Erythroblast (primary cell): ENCODE measurements around the gene ETV5.

Source experiments
- GATA1 ChIP-seq: IDR thresholded peaks from 2 replicates; pipeline ENCODE4 v1.6.1; 2011; ENCODE audit warnings: low read depth, mild to moderate bottlenecking, control low read depth, low read length, moderate library complexity
- POLR2A ChIP-seq: IDR thresholded peaks from 2 replicates; pipeline ENCODE4 v1.6.1; 2011; ENCODE audit warnings: mild to moderate bottlenecking, low read length

- TF ChIP-seq POLR2A (no peak), GATA1 (no peak)
Observed at GRCh38 chr3:186097663-186098451, 11.0 kb downstream of the ETV5 start.
